NCI-H2196 (cell line): ENCODE data around the gene IARS1.

Experiments
- DNase-seq: peaks from one replicate; lab custom pipeline; 2025; ENCODE audit not compliant: unreplicated experiment; lab: John Stamatoyannopoulos, UW

IARS1 gene

GRCh38 chr9:92293452-92294296, at the start of gene IARS1:
IARS1 (minus strand) TSS chr9:92293697; CDS start chr9:92289419, 4,278 bp downstream.
- peak; percentile 95 for DNase-seq

GRCh38 chr9:92342825-92343488, 49.5 kb upstream of the IARS1 start:
- DNase-seq: no peak

- no peak for DNase-seq
Measured at GRCh38 chr9:92341578-92341977, 48.1 kb upstream of the IARS1 start.

GRCh38 chr9:92333282-92333634, 39.8 kb upstream of the IARS1 start:
- DNase-seq: no peak

GRCh38 chr9:92332577-92333281, 39.2 kb upstream of the IARS1 start:
- DNase-seq: peak; percentile 41

- DNase-seq: peak; percentile 28
Measured at GRCh38 chr9:92328225-92328624, 34.7 kb upstream of the IARS1 start.

GRCh38 chr9:92327283-92327850, 33.9 kb upstream of the IARS1 start:
- DNase-seq: no peak

- DNase-seq: peak; percentile 37
Measured at GRCh38 chr9:92325991-92326500, 32.5 kb upstream of the IARS1 start.

- DNase-seq: peak; percentile 92
Measured at GRCh38 chr9:92325269-92325990, 31.9 kb upstream of the IARS1 start, which contains the start of the genes CENPP and NOL8. CENPP (plus strand) TSS chr9:92325953. NOL8 (minus strand) TSS chr9:92325350; CDS start chr9:92324161, 1,189 bp downstream.

GRCh38 chr9:92324889-92325268, 31.4 kb upstream of the IARS1 start:
- no peak for DNase-seq

GRCh38 chr9:92324431-92324830, 30.9 kb upstream of the IARS1 start:
- DNase-seq: no peak

- no peak for DNase-seq
Measured at GRCh38 chr9:92315456-92315855, 22.0 kb upstream of the IARS1 start.

- no peak for DNase-seq
Measured at GRCh38 chr9:92313624-92314012, 20.1 kb upstream of the IARS1 start.

GRCh38 chr9:92312887-92313623, 19.6 kb upstream of the IARS1 start:
- no peak for DNase-seq

- no peak for DNase-seq
Measured at GRCh38 chr9:92310562-92310961, 17.1 kb upstream of the IARS1 start.

- DNase-seq: peak; percentile 12
Measured at GRCh38 chr9:92308893-92309292, 15.4 kb upstream of the IARS1 start.

- DNase-seq: no peak
Measured at GRCh38 chr9:92300936-92301335, 7.4 kb upstream of the IARS1 start.

- DNase-seq: no peak
Measured at GRCh38 chr9:92299116-92299515, 5.6 kb upstream of the IARS1 start.

GRCh38 chr9:92298036-92298435, 4.5 kb upstream of the IARS1 start:
- DNase-seq: no peak

GRCh38 chr9:92297611-92298010, 4.1 kb upstream of the IARS1 start:
- no peak for DNase-seq
